ENCODE measurements around the gene FANCC.

FANCC gene

GRCh38 chr9:95107001-95107749 is 210.3 kb downstream of the FANCC start:
- no peak for DNase-seq (ENCODE audit: low read depth, low spot score)
- H3K27ac ChIP-seq, result peak overlapping the region; percentile 97

- DNase-seq (ENCODE audit: low read depth, low spot score), result peak; percentile 80
- peak overlapping the region; percentile 97 for H3K27ac ChIP-seq
Measured at GRCh38 chr9:95105519-95106287, 211.8 kb downstream of the FANCC start.

DNA sequence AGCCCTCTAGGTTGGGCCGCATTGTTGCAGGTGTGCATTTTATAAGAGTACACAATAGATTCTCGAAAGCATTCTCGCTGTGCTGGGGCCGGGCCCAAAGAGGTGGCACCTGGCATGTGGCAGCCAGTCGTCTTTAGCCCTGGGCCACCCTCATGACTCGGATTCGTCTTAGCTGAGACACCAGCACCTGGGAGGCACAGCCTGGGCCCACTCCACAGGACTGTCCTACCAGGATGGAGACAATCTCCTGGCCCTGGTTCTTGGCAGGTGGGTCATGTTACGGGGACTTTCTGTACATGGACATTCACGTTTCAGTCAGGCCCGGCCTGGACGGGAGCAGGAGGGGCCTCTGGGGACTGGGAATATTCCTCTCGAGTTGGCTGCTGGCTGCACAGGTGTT is 212.5 kb downstream of the FANCC start:
- H3K27ac ChIP-seq, result peak overlapping the region; percentile 97
- DNase-seq (ENCODE audit: low read depth, low spot score), result no peak

DNA sequence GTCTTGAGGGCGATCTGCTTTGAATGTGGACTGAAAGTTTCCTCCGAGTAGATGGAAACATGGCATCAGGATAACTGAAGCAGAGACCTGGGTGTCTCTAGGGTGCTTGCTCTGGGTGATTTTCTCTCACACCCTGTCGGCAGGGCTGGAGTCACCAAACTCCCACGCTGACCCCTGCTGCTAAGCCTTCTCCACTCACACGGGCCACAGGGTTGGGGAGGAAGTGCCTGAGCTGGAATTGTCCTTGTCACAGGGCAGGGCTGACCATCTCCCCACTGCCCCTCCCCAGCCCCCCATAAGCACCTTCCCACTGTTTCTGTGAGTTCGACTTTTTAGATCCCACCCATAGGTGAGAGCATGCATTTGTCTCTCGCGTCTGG is 212.9 kb downstream of the FANCC start:
- no peak for DNase-seq (ENCODE audit: low read depth, low spot score)

GRCh38 chr9:95103871-95104580 is 213.5 kb downstream of the FANCC start:
- H3K27ac ChIP-seq, result peak overlapping the region; percentile 97
- no peak for DNase-seq (ENCODE audit: low read depth, low spot score)

More for the DNA sequence above, 212.9 kb downstream of the FANCC start:
- peak overlapping the region; percentile 97 for H3K27ac ChIP-seq

DNA sequence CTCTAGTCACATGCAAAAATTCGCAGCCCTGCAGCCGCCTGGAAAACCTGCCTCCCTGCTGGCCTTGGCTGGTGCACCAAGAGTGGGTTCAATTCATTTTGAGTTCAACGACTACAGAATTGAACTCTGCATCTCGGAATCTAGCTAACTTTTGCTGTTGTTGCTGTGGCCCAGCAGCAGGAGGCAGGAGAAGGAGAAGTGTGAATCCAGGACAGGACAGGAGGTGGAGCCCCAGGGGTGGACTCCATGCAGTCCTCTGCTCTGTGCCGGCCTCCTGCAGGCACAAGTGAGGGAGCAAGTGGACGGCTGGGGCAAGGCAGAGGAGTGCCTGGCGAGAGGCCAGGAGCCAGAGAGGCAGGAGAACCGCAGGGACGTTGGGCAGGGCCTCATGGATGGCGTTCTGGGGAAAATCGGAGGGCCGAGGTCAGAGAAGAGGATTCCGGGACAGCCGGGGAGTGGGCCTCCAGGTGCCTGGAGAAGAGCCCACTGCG is 214.2 kb downstream of the FANCC start:
- H3K27ac ChIP-seq, result peak overlapping the region; percentile 97
- DNase-seq (ENCODE audit: low read depth, low spot score), result no peak

- H3K27ac ChIP-seq, result peak overlapping the region; percentile 97
- DNase-seq (ENCODE audit: low read depth, low spot score), result no peak
Measured at GRCh38 chr9:95102572-95102971, 214.9 kb downstream of the FANCC start.

DNA sequence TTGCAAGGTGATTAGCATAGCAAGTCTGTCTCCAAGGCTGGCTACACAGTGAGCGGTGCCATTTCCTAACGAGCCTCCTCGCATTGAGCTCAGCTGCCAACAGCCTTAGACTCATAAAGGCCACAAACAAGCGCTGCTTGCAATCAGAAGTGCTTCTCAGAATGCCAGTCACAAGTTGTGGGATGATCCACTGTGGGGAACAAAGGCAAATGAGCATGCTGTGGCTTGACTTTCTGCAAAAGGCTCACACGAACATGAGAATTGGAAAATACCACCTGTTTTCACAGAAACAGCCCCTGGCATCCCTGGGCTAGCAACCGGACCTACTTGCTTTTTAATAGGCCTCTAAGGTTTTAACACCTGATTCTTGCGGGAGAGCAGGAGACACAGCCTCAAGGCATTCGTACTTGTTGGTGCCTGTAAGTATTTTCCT is 215.5 kb downstream of the FANCC start:
- peak overlapping the region; percentile 97 for H3K27ac ChIP-seq
- DNase-seq (ENCODE audit: low read depth, low spot score), result peak; percentile 97

GRCh38 chr9:95101326-95101725 is 216.2 kb downstream of the FANCC start:
- peak overlapping the region; percentile 97 for H3K27ac ChIP-seq

DNA sequence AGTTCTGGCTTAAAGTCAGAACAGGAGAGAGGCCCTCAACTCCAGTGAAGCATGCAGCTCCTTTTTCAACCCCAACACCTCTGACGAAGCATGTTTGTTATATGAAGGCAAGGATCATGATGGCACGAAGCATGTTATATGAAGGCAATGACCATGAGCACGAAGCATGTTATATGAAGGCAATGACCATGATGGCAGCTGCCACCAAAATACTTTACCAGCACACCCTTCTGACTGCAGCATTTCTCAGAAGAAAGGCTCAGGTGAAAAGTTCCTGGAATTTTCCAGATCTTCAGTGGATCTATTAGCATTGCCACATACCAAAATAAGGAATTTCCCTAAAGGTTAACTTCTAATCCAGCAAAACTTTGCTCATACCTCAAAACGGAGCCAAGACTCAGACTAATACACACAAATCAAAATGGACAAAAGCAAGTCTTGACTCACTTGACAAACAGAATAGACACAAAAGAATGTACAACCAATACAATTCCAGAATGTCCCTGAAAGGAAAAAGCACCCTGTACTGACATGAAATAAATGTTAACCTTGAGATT is 217.4 kb downstream of the FANCC start:
- peak overlapping the region; percentile 97 for H3K27ac ChIP-seq
- no peak for DNase-seq (ENCODE audit: low read depth, low spot score)

More at GRCh38 chr9:95101326-95101725, 216.2 kb downstream of the FANCC start:
- DNase-seq (ENCODE audit: low read depth, low spot score), result no peak

GRCh38 chr9:95099321-95100070 is 218.0 kb downstream of the FANCC start:
- H3K27ac ChIP-seq, result peak overlapping the region; percentile 97

GRCh38 chr9:95098391-95098921 is 219.1 kb downstream of the FANCC start:
- DNase-seq (ENCODE audit: low read depth, low spot score), result no peak
- H3K27ac ChIP-seq, result peak overlapping the region; percentile 97

More at GRCh38 chr9:95099321-95100070, 218.0 kb downstream of the FANCC start:
- DNase-seq (ENCODE audit: low read depth, low spot score), result no peak

GRCh38 chr9:95097279-95097678 is 220.2 kb downstream of the FANCC start:
- DNase-seq (ENCODE audit: low read depth, low spot score), result no peak

GRCh38 chr9:95096807-95097206 is 220.7 kb downstream of the FANCC start:
- DNase-seq (ENCODE audit: low read depth, low spot score), result no peak
- no peak overlapping the region for H3K27ac ChIP-seq

More at GRCh38 chr9:95097279-95097678, 220.2 kb downstream of the FANCC start:
- H3K27ac ChIP-seq, result no peak overlapping the region

- H3K27ac ChIP-seq, result no peak overlapping the region
- no peak for DNase-seq (ENCODE audit: low read depth, low spot score)
Measured at GRCh38 chr9:95096381-95096780, 221.1 kb downstream of the FANCC start.

DNA sequence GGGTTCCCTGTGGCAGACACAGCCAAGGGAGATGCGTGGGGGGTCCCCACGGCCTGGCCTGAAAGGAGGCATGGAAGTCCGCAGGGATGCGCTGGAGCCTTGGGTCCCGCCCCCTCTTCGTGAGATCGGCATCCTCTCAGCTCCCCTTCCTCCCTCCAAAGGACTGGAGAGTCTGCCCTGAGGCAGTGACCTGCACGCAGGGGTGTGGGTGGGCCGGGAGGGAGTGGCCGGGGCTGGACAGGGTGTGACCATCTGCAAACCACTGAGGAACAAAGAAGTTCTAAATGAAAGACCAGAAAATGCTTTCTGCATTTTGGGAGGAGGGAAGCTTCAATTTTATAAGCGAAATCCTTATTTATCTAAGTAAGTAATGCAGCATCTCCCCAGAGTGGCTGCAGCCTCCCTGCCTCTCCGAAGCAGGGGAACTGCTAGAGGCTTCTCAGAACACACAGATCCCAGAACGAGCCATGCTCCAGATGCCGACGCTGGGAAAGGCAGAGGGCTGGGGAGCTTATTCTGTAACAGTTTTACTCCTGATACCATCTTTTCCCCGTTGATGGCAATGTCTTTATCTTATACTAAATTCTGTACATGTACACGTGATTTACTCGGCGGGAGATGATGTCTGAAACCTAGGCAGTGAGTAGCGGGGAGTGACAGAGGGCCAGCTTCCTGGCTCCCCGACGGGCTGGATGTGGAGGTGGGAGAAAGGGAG is 221.7 kb downstream of the FANCC start:
- no peak overlapping the region for H3K27ac ChIP-seq
- no peak for DNase-seq (ENCODE audit: low read depth, low spot score)

DNA sequence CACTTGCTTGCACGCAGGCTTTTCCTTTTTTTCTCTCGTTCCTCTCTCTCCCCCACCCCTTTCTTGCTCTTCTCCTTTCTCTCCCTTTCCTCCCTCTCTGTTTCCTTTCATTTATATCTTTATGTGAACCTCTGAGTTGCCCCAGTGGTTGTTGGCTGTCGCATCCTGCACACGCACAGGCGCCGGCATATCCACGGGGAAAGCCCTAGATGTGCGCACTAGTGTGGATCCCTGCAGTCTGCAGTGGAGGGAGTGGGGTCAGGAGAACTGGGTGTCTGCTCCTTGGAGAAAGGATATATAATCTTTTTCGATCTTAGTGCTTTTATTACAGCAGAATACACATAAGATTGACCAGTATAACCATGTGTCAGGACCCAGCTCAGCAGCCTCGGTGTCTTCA is 223.5 kb downstream of the FANCC start:
- no peak overlapping the region for H3K27ac ChIP-seq
- DNase-seq (ENCODE audit: low read depth, low spot score), result no peak

- peak overlapping the region; percentile 95 for H3K27ac ChIP-seq
- no peak for DNase-seq (ENCODE audit: low read depth, low spot score)
Measured at GRCh38 chr9:95093586-95093985, 223.9 kb downstream of the FANCC start.
